ENCODE results near the gene RCSD1.

DNA sequence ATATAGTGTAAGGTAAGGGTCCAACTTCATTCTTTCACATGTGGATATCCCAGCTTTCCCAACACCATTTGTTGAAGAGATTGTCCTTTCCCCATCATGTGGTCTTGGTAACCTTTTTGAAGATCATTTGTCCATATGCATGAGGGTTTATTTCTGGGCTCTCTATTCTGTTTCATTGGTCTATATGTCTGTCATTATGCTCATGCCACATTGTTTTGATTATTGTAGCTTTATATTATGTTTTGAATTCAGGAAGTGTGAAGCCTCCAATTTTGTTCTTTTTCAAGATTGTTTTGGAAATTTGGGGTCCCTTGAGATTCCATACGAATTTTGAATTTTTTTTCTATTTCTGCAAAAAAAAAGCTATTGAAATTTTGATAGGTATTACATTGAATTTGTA is 15.2 kb upstream of the RCSD1 start:
- TF ChIP-seq, protein P1, sequence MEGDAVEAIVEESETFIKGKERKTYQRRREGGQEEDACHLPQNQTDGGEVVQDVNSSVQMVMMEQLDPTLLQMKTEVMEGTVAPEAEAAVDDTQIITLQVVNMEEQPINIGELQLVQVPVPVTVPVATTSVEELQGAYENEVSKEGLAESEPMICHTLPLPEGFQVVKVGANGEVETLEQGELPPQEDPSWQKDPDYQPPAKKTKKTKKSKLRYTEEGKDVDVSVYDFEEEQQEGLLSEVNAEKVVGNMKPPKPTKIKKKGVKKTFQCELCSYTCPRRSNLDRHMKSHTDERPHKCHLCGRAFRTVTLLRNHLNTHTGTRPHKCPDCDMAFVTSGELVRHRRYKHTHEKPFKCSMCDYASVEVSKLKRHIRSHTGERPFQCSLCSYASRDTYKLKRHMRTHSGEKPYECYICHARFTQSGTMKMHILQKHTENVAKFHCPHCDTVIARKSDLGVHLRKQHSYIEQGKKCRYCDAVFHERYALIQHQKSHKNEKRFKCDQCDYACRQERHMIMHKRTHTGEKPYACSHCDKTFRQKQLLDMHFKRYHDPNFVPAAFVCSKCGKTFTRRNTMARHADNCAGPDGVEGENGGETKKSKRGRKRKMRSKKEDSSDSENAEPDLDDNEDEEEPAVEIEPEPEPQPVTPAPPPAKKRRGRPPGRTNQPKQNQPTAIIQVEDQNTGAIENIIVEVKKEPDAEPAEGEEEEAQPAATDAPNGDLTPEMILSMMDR (conservative IDR thresholded peaks at IDR 0.05; ENCODE audit: low read length), result no peak
- no peak for TF ChIP-seq EZH2phosphoT487 (IDR thresholded peaks at IDR 0.05; ENCODE audit: borderline replicate concordance)
